ENCODE data around the gene RPL3. TPM values are rescaled to one million over a fixed set of nuclear protein-coding genes. Genes with fewer than 3 reads are reported as not detected.
A peak's percentile ranks its signal among the peaks of the same experiment; 100 is the strongest.

The RPL3 gene
- total RNA-seq, 1 experiment from 2014 or later, result 2,830 TPM

DNA sequence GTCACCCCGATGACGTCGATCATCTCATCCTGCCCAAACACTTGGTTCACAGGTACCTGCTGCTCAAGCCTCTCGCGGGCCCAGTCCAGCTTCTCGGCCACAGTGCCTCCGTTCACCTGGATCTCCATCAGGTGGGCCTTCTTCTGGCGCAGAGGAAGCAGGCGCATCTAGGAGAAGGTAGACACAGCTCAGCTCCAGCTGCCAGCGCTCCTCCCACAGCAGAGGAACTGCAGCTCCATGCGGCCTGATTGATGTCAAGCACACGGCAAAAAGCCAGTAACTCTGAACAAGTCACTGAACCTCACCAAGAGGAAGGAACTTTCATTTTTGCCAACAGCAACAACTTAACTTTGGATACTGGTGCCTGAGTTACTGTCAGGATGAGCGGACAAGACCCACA is 4.0 kb downstream of the RPL3 start:
- Histone ChIP-seq H3K56ac (ENCODE audit: insufficient read length, low read depth, low read length) (no peak overlapping the region), H3K9ac (ENCODE audit: extremely low read depth, insufficient read length, low read length) (no peak overlapping the region), H3K79me2 (ENCODE audit: insufficient read depth, low read length) (peaks cover 21% of the 10 kb centered on the region), H3K9me3 (ENCODE audit: control insufficient read depth, low read depth, low read length) (no peaks in the 10 kb centered on the region), H4K5ac (ENCODE audit: insufficient read length, low read depth, low read length) (no peak overlapping the region), H3K4ac (ENCODE audit: low read depth, low read length) (no peak overlapping the region), H2BK15ac (ENCODE audit: low read depth, low read length) (no peak overlapping the region), H3K4me1 (ENCODE audit: insufficient read depth, low read length) (no peaks in the 10 kb centered on the region), H4K20me1 (ENCODE audit: control insufficient read depth, insufficient read depth, insufficient read length) (peaks cover 8% of the 10 kb centered on the region), H3K27ac (ENCODE audit: insufficient read length, low read depth, low read length) (no peak overlapping the region), H2BK20ac (ENCODE audit: low read depth, low read length, poor library complexity, severe bottlenecking) (no peak overlapping the region), H4K91ac (ENCODE audit: insufficient read length, low read depth, low read length) (no peak overlapping the region), H3K18ac (ENCODE audit: insufficient read length, low read depth, low read length) (no peak overlapping the region), H3K23ac (ENCODE audit: insufficient read length, low read depth, low read length) (no peak overlapping the region), H3K79me1 (ENCODE audit: insufficient read depth, low read depth, low read length, poor library complexity, severe bottlenecking) (peaks cover 4% of the 10 kb centered on the region), H3K27me3 (ENCODE audit: insufficient read depth, low read length) (no peaks in the 10 kb centered on the region), H3K4me2 (ENCODE audit: insufficient read depth, insufficient read length, low read length) (peak overlapping the region; percentile 23), H3K14ac (ENCODE audit: insufficient read depth, low read length) (no peak overlapping the region), H2AFZ (ENCODE audit: low read length) (no peak overlapping the region), H2BK12ac (ENCODE audit: insufficient read length, low read depth, low read length) (no peak overlapping the region), H4K8ac (replicated peaks; ENCODE audit: insufficient read length, low read depth, low read length) (no peak overlapping the region), H3T11ph (ENCODE audit: low read length) (no peak overlapping the region), H3K23me2 (ENCODE audit: insufficient read length, low read depth, low read length, poor library complexity, severe bottlenecking) (peaks cover 6% of the 10 kb centered on the region), H2BK120ac (ENCODE audit: low read depth, low read length, poor library complexity, severe bottlenecking) (no peak overlapping the region), H2AK5ac (ENCODE audit: insufficient read length, low read length) (no peak overlapping the region), H2BK5ac (ENCODE audit: insufficient read length, low read length) (no peak overlapping the region)
- Mint-ChIP-seq H3K36me3 (ENCODE audit: insufficient read depth in 1 of 3, low read depth in 3 of 3) (peaks cover 77 to 91% (median 82%) of the 10 kb centered on the region in 3 experiments), H3K4me3 (peak overlapping the region; percentile 63 to 99), H3K27ac (peak overlapping the region; percentile 12 to 91 (median 61); a peak in 6 of 7 replicates), H3K9me3 (no peaks in the 10 kb centered on the region; a peak in 2 of 5 replicates), H3K4me1 (peaks cover 44 to 48% of the 10 kb centered on the region in 2 experiments), H3K27me3 (ENCODE audit: low read depth) (peaks cover 12% of the 10 kb centered on the region)
- DNase-seq, result no peak
- TF ChIP-seq, protein P1, sequence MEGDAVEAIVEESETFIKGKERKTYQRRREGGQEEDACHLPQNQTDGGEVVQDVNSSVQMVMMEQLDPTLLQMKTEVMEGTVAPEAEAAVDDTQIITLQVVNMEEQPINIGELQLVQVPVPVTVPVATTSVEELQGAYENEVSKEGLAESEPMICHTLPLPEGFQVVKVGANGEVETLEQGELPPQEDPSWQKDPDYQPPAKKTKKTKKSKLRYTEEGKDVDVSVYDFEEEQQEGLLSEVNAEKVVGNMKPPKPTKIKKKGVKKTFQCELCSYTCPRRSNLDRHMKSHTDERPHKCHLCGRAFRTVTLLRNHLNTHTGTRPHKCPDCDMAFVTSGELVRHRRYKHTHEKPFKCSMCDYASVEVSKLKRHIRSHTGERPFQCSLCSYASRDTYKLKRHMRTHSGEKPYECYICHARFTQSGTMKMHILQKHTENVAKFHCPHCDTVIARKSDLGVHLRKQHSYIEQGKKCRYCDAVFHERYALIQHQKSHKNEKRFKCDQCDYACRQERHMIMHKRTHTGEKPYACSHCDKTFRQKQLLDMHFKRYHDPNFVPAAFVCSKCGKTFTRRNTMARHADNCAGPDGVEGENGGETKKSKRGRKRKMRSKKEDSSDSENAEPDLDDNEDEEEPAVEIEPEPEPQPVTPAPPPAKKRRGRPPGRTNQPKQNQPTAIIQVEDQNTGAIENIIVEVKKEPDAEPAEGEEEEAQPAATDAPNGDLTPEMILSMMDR (conservative IDR thresholded peaks at IDR 0.05), result no peak
- no CpG with 5 or more reads among the region's 13 CpGs for WGBS (ENCODE audit: extremely low coverage, insufficient read length, low lambda C conversion rate)
